HG03103 (cell line): ENCODE measurements around the gene IRF9.

ENCODE experiments used
- ATAC-seq: cut with Tn5 transposase; IDR thresholded peaks from one replicate; pipeline ENCODE4 v1.9.1; 2021; ENCODE audit warnings: low read depth; ENCODE audit not compliant: unreplicated experiment

The IRF9 gene

GRCh38 chr14:24211311-24211710 is 50.2 kb downstream of the IRF9 start:
- no peak for ATAC-seq

- ATAC-seq: peak; percentile 74
Observed at GRCh38 chr14:24212924-24213865, 52.1 kb downstream of the IRF9 start, which contains the start of gene CHMP4A. Gene CHMP4A, minus strand, starts transcription at chr14:24213488. Its CDS starts 49 bp downstream, at chr14:24213439.

GRCh38 chr14:24213866-24214662 is 53.0 kb downstream of the IRF9 start:
- ATAC-seq: no peak

- peak; percentile 54 for ATAC-seq
Observed at GRCh38 chr14:24215495-24216344, 54.7 kb downstream of the IRF9 start, which contains the start of gene MDP1. Gene MDP1, minus strand, starts transcription at chr14:24216066. Its CDS starts 111 bp downstream, at chr14:24215955.
